PC-9 (cell line): ENCODE measurements around the gene MFSD8.

Experiments
- CTCF ChIP-seq: fragments of 200-600 bp; sonication (generic); conservative IDR thresholded peaks from 2 replicates; pipeline ENCODE4 v1.6.1; 2017; ENCODE audit warnings: mixed run types, antibody characterized with exemption, mild to moderate bottlenecking, moderate library complexity
- EZH2 ChIP-seq: fragments of 200-600 bp; sonication (generic); IDR thresholded peaks from 2 replicates; pipeline ENCODE4 v1.8.0; 2017; ENCODE audit warnings: antibody characterized with exemption, low read depth

- no peak for TF ChIP-seq CTCF
- TF ChIP-seq EZH2, result no peak
Measured at GRCh38 chr4:127930175-127930574, 34.8 kb downstream of the MFSD8 start.
